ENCODE results near the gene ATF2. TPM values are rescaled to one million over a fixed set of nuclear protein-coding genes. Genes with fewer than 3 reads are reported as not detected.

Gene ATF2
- total RNA-seq, 2 donors from 2014 or later = 32.4 to 46.4 TPM

GRCh38 chr2:175181877-175182308, 13.9 kb upstream of the ATF2 start:
- no peaks in the 10 kb centered on the region for H3K9me3 ChIP-seq
- peaks cover 9% of the 10 kb centered on the region for H3K36me3 ChIP-seq
- no peaks in the 10 kb centered on the region for H3K27me3 ChIP-seq
- no peak for DNase-seq
- H3K4me1 ChIP-seq = no peaks in the 10 kb centered on the region
- TF ChIP-seq CTCF (IDR thresholded peaks at IDR 0.05) = no peak
- intact Hi-C loops (cut with DNase I) = loop anchor here (10.0 kb wide), 1 partner anchor 67 kb away; no protein-coding TSS in a partner anchor
- H3K9ac ChIP-seq (ENCODE audit: low read depth in 2 of 2, low read length in 2 of 2) = peak overlapping the region in 1 of 2 donors; percentile 96
- H3K4me3 ChIP-seq = peak overlapping the region; percentile 81
- peak overlapping the region; percentile 94 for H3K27ac ChIP-seq

GRCh38 chr2:175181104-175181876, 13.3 kb upstream of the ATF2 start, which contains the start of gene ATP5MC3:
Gene ATP5MC3 (minus strand): TSS chr2:175181710. CDS start chr2:175181393, 317 bp downstream.
- Histone ChIP-seq H3K27me3 (no peaks in the 10 kb centered on the region), H3K27ac (peak within 1 kb of the TSS; percentile 94), H3K9ac (ENCODE audit: low read depth in 2 of 2, low read length in 2 of 2) (peak within 1 kb of the TSS; percentile 96 to 100), H3K4me3 (peak within 1 kb of the TSS; percentile 81), H3K36me3 (peaks cover 9% of the 10 kb centered on the region), H3K4me1 (no peaks in the 10 kb centered on the region), H3K9me3 (no peaks in the 10 kb centered on the region)
- peak; percentile 96 for DNase-seq
- TF ChIP-seq CTCF (IDR thresholded peaks at IDR 0.05) = no peak
- intact Hi-C loops (cut with DNase I) = loop anchor here (10.0 kb wide), 1 partner anchor 66 kb away; no protein-coding TSS in a partner anchor

GRCh38 chr2:175180701-175181103, 12.7 kb upstream of the ATF2 start:
- no peaks in the 10 kb centered on the region for H3K9me3 ChIP-seq

GRCh38 chr2:175176624-175177023, 8.6 kb upstream of the ATF2 start:
- no peak for DNase-seq
- no peaks in the 10 kb centered on the region for H3K9me3 ChIP-seq
- H3K27me3 ChIP-seq = no peaks in the 10 kb centered on the region
- H3K36me3 ChIP-seq = peaks cover 9% of the 10 kb centered on the region
- intact Hi-C loops (cut with DNase I) = no loop called here
- H3K9ac ChIP-seq (ENCODE audit: low read depth in 2 of 2, low read length in 2 of 2) = no peak overlapping the region
- H3K27ac ChIP-seq = no peak overlapping the region
- H3K4me1 ChIP-seq = no peaks in the 10 kb centered on the region
- no peak overlapping the region for H3K4me3 ChIP-seq
- no peak for TF ChIP-seq CTCF (IDR thresholded peaks at IDR 0.05)

More at GRCh38 chr2:175180701-175181103, 12.7 kb upstream of the ATF2 start:
- Histone ChIP-seq H3K27me3 (no peaks in the 10 kb centered on the region), H3K36me3 (peaks cover 9% of the 10 kb centered on the region), H3K4me3 (peak overlapping the region; percentile 81), H3K4me1 (no peaks in the 10 kb centered on the region), H3K27ac (peak overlapping the region; percentile 94), H3K9ac (ENCODE audit: low read depth in 2 of 2, low read length in 2 of 2) (peak overlapping the region; percentile 96 to 100)
- DNase-seq = peak; percentile 71
- peak; percentile 26 for TF ChIP-seq CTCF (IDR thresholded peaks at IDR 0.05)
- intact Hi-C loops (cut with DNase I) = loop anchor here (10.0 kb wide), 1 partner anchor 66 kb away; no protein-coding TSS in a partner anchor

GRCh38 chr2:175175896-175176295, 7.9 kb upstream of the ATF2 start:
- no peak overlapping the region for H3K9ac ChIP-seq (ENCODE audit: low read depth in 2 of 2, low read length in 2 of 2)
- intact Hi-C loops (cut with DNase I) = no loop called here
- no peaks in the 10 kb centered on the region for H3K27me3 ChIP-seq
- no peak for DNase-seq
- H3K4me3 ChIP-seq = no peak overlapping the region
- no peak for TF ChIP-seq CTCF (IDR thresholded peaks at IDR 0.05)
- no peaks in the 10 kb centered on the region for H3K4me1 ChIP-seq
- peaks cover 9% of the 10 kb centered on the region for H3K36me3 ChIP-seq
- no peak overlapping the region for H3K27ac ChIP-seq
- H3K9me3 ChIP-seq = no peaks in the 10 kb centered on the region
